C4-2B (cell line): Measurements from ENCODE around the gene HORMAD2.
A peak's percentile ranks its signal among the peaks of the same experiment; 100 is the strongest.

Experiments used
- CTCF ChIP-seq: fragments of 450-650 bp; conservative IDR thresholded peaks from 2 replicates; pipeline ENCODE4 v1.5.1; 2017; ENCODE audit warnings: mild to moderate bottlenecking
- ZFX ChIP-seq: fragments of 450-650 bp; IDR thresholded peaks from 2 replicates; pipeline ENCODE4 v1.6.1; 2017

DNA sequence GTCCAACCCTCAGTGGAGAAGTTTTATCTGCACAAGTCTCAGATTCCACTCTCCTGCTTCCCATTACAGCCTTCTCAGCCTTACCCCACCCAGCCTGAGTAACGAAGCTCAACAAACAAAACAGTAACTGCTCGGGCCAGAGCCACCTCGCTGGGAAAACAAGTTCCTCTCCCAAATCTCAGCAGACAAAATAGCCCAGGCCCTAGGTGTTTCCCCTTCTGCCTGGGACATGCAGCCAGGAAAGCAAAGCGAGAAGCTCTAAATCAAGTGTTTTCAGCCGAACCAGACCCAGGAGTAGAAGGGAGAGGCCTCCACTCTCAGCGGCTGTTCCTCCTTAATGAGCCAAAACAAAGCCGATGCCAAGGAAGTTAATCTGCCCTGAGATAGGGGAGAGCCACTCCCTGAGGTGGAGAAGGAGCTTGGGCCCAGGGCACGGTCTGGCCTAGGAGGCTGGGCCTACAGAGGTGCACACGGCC, 122.3 kb downstream of the HORMAD2 start:
- no peak for TF ChIP-seq CTCF
- peak; percentile 45; the same call in 1 of the 2 replicates for TF ChIP-seq ZFX
